ENCODE measurements around the gene TGFBR3L. TPM values are rescaled to one million over a fixed set of nuclear protein-coding genes. Genes with fewer than 3 reads are reported as not detected.

TGFBR3L gene
- 0.87 TPM for polyA plus RNA-seq (2013, experiment 1 of 2; ENCODE audit: insufficient read length)
- 0.51 TPM for polyA plus RNA-seq (2013, experiment 2 of 2; ENCODE audit: insufficient read length)

- no peak for DNase-seq
Measured at GRCh38 chr19:7914598-7915045, at the start of gene TGFBR3L. TGFBR3L (plus strand) TSS chr19:7914830.

GRCh38 chr19:7865262-7865911 is 49.2 kb upstream of the TGFBR3L start:
- DNase-seq = no peak

GRCh38 chr19:7866399-7867091 is 48.1 kb upstream of the TGFBR3L start:
- DNase-seq = no peak

GRCh38 chr19:7867092-7867844 is 47.4 kb upstream of the TGFBR3L start:
- no peak for DNase-seq

- no peak for DNase-seq
Measured at GRCh38 chr19:7868326-7868670, 46.3 kb upstream of the TGFBR3L start.

GRCh38 chr19:7868671-7869452 is 45.8 kb upstream of the TGFBR3L start:
- DNase-seq = peak; percentile 55

GRCh38 chr19:7869453-7869909 is 45.1 kb upstream of the TGFBR3L start:
- DNase-seq = peak; percentile 31

GRCh38 chr19:7869910-7870511 is 44.6 kb upstream of the TGFBR3L start:
- DNase-seq = peak; percentile 32

- peak; percentile 34 for DNase-seq
Measured at GRCh38 chr19:7870571-7871436, 43.8 kb upstream of the TGFBR3L start.

GRCh38 chr19:7871437-7872305 is 43.0 kb upstream of the TGFBR3L start:
- peak; percentile 89 for DNase-seq

GRCh38 chr19:7872306-7873204 is 42.1 kb upstream of the TGFBR3L start:
- no peak for DNase-seq

- no peak for DNase-seq
Measured at GRCh38 chr19:7873304-7874075, 41.1 kb upstream of the TGFBR3L start.

GRCh38 chr19:7874076-7874896 is 40.3 kb upstream of the TGFBR3L start, which contains the start of gene PRR36:
PRR36 (minus strand) TSS chr19:7874390; CDS start chr19:7873689, 701 bp downstream.
- no peak for DNase-seq

GRCh38 chr19:7874897-7875273 is 39.7 kb upstream of the TGFBR3L start:
- no peak for DNase-seq

- DNase-seq = peak; percentile 17
Measured at GRCh38 chr19:7877249-7877836, 37.3 kb upstream of the TGFBR3L start.

GRCh38 chr19:7879111-7879807 is 35.4 kb upstream of the TGFBR3L start:
- DNase-seq = no peak
